DMS 273 (cell line): Measurements from ENCODE around the gene FAM184B.

ENCODE experiments used
- DNase-seq: peaks from one replicate; lab custom pipeline; 2025; ENCODE audit not compliant: unreplicated experiment; lab: John Stamatoyannopoulos, UW

Gene FAM184B

DNA sequence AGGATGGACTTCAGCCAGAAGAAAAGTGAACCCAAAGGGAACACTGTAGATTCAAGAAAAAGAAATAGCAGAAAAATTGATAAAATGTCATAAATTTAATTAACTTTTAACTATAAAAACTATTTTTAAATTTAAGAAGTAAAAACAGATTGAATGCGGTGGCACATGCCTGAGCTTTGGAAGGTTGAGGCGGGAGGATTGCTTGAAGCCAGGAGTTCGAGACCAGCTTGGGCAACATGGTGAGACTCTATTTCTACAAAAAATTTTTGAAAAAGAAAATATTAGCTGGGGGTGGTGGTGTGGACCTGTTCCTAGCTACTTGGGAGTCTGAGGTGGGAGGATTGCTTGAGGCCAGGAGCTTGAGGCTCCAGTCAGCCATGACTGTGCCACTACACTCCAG lies 3.0 kb downstream of the FAM184B start:
- no peak for DNase-seq

DNA sequence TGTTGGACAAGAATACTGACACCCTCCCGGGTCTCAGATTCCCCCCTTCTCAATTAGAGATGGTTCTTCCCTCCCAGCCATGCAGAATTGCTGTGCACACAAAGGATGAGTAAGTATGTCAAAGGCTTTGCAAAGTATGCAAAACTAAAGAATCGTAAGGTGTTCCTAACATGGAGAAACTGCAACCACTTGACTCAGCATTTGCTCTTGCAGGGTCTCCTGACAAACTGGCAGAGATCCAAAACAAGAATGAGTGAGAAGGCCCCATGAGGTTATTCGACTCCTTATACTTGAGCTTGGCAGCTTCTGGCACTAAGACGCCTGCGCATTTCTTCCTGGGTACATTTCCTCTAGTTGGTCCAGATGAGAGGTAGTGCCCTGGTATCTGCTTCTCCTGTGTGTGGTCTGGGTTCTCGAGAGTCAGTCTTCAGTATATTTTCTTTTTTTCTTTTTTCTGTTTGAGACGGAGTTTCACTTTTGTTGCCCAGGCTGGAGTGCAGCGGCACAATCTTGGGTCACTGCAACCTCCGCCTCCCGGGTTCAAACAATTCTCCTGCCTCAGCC lies 8.2 kb downstream of the FAM184B start:
- DNase-seq: peak; percentile 36

DNA sequence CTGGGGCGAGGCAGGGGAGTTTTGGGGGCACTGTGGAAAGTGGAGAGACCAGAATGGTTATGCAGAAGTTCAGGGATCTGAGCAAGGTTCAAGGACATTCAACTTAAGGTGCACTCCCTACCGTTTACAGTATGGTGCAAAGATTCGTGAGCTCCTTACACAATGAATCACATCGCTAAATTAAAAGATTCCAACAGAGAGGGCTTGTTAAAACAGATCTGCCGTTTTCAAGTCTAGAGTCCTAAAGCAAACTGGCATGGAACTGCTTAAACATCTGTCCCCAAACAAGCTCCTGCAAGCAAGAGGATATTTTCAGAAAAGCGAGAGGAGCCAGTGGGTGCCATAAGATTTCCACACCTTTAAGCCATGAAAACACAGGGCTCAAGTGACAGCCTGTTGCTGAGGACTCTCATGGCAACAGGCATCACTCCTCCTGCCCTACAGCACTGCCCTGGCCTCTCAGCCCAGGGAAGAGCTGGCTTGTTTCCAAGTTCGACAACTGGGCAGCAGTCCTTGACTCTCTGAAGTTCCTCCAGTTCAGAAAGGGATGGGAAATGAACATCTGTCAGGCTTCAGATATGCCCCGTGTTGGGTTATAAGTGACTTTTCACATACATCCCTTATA lies 10.0 kb downstream of the FAM184B start:
- DNase-seq: peak; percentile 93

DNA sequence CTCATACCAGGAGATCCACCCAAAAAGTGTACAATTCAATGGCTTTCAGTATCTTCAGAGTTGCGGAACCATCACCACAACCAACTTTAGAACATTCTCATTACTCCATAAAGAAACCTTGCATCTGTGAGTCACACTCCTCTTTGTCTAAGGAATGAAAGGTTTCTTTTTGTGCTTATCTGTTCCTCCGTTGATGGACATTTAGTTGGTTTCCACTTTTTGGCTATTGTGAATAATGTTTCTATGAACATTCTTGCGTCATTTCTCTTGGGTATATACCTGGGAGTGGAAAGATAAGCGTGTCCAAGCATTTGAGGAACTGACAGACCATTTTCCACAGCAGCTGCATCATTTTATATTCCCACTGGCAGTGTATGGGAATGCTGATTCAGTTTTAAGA lies 10.6 kb downstream of the FAM184B start:
- DNase-seq: no peak

DNA sequence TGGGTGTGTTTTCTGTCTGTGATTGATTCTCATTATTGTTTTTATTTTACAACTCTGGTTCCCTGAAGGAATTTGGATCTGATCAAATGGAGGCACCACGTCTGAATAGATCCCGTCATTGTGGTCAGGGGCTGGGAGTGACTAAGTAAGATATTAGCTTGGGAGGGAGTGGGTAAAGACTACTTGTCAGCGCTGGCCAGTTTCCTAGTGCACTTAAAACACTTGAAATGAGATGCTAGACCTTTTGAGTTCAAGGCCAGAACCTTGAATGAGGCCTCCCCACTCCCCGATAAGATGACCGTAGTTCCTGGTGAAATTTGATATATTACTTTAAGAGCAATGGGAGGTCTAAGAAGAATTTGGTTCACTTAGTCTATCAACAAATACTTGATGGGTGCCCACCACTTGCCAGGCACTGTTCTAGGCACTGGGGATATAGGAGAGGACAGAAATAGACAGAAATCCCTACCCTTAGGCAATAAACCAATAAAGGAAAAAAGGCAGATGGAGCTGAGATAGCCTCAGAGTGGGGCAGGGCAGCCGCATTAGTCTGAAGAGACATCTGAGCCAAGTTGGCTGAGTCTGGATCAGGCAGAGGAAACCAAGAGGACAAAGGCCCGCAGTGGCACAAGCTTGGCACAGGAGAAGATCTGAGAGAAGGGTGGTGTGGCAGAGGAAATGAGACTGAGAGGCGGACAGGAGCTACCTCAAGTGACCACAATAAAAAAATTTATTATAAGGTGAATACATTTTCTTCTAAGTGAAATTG lies 11.8 kb downstream of the FAM184B start:
- DNase-seq: peak; percentile 14

DNA sequence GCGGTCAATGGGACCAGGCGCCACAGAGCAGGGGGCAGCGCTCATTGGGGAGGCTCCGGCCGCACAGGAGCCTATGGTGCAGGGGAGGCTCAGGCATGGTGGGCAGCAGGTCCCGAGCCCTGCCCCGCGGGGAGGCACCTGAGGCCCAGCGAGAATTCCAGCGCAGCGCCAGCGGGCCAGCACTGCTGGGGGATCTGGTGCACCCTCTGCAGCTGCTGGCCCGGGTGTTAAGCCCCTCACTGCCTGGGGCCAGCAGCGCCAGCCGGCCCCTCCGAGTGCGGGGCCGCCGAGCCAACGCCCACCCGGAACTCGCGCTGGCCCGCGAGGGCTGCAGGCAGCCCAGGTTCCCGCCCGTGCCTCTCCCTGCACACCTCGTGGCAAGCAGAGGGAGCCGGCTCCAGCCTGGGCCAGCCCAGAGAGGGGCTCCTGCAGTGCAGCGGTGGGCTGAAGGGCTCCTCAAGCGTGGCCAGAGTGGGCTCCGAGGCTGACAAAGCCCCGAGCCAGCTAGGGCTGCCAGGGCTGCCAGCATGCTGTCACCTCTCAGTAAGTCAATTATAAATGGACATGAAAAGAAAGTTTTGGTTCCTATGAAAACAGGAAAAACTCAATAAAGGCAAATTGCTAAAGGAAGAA lies 14.5 kb downstream of the FAM184B start:
- no peak for DNase-seq

DNA sequence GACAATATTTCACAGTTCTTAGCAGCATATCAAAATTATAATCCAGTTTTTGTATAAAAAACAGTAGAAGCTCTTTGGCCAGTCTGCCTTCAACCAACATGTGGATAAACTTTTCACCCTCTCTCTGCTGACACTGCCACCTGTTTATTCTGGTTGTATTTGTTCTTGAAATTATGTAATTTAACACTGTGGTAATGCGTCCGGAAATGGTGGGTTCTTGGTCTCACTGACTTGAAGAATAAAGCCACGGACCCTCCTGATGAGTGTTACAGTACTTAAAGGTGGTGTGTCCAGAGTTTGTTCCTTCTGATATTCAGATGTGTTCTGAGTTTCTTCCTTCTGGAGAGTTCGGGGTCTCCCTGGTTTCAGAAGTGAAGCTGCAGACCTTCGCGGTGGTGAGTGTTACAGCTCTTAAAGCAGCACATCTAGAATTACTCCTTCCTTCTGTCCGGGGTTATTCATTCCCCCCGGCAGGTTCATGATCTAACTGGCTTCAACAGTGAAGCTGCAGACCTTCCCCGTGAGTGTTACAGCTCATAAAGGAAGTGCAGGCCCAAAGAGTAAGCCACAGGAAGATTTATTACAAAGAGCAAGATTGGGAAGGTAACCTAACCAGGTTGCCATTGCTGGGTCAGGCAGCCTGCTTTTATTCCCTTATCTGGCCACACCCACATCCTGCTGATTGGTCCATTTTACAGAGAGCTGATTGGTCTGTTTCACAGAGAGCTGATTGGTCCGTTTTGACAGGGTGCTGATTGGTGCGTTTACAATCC lies 15.7 kb downstream of the FAM184B start:
- DNase-seq: no peak

DNA sequence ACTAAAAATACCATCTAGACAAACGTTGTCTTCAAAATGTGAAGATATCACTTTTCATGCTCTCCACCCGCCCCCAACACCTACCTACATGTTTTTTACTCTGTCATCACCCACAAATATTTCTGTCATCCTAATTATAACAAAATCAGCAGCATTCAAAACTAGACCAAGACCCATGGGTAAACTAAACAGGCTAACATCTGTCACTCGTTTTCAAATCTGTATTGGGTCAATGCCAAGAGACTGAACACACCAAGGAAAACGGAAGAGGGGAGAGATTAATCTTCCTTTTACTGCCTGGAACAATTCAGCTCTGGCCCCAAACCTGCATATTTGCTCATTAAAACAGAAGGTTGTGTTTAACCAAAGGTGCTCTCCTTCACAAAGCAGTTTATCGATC lies 17.5 kb downstream of the FAM184B start:
- DNase-seq: peak; percentile 84

DNA sequence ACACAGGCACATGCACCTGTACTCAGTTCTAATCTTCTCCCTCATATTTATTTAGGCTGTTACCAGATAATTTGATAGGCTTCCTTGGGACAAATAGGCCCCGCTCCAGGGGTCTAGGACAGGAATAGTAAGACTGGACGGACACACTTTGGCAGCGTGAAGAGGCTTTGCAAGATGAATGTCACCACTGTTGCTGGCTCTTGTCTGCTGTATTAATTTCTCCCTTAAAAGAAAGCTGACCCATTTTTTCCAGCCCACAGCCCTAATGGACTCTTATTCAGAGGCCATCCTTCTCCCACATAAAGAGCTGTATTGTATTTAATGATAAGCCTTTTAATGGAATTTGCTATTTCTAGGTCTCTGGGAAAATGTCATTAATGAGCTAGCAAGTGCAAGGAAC lies 18.0 kb downstream of the FAM184B start:
- peak; percentile 29 for DNase-seq

DNA sequence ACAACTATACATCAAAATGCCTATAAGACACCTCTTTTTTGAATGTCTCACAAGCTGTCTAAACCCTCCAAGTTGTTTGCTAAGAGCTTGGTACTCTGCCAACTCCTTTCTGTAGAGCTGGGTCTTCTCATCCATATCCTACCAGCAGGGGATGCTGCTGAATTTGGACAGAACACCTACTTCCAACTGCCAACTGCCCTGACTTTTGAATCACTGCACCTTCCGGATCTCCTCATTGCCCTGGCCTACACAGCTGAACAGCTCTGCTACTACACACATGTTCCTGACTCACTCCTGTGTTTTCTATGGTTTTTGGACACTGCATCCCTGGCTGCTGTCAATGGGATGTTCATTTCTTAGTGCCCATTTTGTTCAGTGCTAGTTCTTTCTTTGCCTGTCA lies 18.7 kb downstream of the FAM184B start:
- DNase-seq: peak; percentile 73

DNA sequence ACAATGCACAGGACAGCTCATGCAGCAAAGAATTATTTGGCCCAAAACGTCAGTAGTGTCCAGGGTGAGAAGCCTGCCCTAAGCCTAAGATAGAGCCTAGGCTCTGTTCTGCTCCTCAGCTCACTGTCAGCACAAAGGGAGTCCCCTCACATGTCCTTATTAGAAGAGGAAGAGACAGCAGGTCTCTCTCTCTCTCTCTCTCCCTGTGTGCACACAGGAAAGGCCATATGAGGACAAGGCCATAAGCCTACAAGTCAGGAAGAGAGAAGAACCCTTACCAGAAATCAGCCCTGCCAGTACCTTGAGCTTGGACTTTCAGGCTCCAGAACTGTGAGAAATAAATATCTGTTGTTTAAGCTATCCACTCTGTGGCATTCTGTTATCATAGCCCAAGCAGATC lies 20.4 kb downstream of the FAM184B start:
- peak; percentile 20 for DNase-seq

DNA sequence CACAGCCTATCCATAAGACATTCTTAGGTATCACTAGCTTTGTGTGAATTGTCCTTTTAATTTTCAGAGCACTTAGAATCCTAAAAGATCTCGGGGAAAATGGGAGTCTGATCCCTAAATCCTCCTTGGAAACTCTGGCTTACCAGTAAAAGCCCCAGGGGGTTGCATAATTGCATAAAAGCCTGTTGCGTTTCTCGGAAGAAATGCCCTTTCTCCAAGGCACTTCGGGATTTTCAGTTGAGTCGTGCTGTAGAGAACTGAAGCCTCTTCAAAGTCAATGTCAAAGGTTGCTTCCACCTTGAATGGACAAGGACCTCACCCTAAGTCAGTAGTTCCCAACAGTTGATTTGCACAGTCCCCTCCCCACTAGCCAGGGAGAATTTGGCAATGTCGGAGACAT lies 20.8 kb downstream of the FAM184B start:
- DNase-seq: no peak

DNA sequence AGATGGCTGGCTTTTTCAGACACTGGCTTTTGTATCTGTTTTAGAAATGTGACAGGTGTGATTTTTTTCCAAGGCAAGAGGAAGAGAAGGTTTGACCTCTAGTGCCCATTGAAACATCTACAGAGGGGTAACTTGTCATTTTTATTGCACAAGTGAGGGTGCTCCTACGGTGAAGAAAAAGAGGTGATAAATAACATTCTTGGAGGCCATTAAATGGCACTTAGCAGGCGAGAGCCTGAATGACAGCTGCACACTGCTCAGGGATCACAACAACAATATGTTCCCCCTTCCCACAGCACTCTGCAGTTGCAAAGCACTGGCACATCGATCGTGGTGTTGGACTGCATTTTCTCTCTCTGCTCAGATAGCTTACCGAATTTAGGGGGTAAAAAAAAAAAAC lies 22.9 kb downstream of the FAM184B start:
- peak; percentile 43 for DNase-seq

DNA sequence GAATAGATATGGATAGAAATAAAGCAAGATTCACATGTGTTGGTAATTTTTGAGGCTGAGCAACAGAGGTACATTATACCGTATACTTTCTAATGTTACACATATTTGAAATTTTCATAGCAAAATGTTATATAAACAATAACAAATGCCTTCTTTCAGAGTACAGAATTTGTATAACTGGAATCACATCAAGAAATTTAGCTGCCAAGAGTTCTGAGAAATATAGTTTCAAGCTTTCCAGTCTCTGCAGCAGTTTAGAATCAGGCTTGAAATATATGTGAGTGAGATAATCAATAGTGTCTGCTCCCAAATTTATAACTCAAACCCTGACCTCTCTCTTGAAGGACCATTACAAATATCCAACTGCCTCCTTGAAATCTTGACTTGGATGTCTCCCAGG lies 23.8 kb downstream of the FAM184B start:
- no peak for DNase-seq

DNA sequence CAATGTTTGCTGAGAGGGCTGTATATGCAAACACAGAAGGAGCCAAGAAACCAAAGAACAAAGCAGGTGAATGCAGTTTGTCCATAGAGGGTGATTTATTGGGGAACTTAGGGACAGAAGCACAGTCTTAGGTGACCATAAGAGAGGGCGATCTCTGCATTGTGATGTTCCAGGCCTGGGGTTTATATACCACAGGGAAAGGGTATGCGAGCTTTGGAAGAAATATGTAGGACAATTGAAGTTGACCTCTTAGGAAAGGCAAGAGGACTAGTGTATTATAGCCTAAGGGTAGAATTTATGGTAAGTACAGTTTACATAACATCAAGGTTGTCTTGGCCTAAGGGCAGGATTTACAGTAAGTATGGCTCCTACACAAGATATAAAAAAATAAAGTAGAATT lies 27.8 kb downstream of the FAM184B start:
- no peak for DNase-seq

DNA sequence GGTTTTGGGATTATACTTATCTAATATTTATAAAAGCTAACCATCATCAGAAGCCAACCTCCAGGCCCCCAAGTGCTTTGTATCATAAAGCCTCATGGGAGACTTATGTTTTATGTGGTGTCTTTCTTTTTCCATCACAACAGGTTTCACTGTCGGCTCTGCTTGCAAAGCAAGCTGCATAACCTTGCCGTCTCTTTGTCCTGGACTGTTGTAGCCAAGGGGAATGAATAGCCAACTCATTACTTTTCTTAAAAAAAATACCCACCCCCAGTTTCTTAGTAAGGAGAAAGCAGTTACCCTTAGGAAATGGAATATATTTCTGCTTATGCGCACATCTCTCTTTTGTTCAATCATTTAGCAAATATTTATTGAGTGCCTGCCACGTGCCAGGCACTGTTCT lies 40.7 kb downstream of the FAM184B start:
- peak; percentile 8 for DNase-seq

DNA sequence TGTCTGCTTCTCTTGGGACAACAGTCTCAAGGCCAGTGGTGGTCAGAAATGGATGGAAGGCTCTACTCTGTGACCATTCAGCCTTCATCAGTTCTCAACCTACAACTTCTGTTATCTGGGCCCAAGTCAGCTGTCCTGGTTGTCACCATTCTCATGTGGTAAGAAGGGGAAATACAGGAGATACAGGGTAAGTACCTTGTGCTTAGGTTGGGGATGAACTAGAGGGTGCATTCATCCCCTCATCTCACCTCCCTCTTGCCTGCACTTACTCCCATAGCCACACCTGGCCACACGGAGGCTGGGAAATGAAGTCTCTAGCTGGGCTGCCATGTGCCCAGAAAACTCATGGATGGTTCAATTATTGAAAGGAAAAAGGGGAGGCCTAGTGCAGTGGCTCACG lies 44.9 kb downstream of the FAM184B start:
- DNase-seq: no peak

DNA sequence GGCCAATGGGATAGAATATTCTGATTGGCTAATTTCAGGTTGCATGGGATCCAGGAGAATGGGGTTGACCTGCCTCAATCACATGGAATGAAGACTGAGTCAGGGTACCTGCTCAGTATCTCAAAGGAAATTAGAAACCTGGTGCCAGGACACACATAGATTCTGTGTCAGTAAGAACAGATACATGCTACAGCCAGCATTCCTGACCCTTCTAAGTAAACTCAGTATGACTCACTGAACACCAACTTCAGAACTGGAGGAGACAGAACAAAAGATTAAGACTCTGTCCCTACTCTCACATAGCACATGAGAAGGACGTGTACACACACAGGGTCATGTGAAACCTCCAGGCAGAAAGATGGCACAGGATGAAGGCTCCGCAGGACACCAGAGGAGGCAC lies 54.5 kb downstream of the FAM184B start:
- no peak for DNase-seq

DNA sequence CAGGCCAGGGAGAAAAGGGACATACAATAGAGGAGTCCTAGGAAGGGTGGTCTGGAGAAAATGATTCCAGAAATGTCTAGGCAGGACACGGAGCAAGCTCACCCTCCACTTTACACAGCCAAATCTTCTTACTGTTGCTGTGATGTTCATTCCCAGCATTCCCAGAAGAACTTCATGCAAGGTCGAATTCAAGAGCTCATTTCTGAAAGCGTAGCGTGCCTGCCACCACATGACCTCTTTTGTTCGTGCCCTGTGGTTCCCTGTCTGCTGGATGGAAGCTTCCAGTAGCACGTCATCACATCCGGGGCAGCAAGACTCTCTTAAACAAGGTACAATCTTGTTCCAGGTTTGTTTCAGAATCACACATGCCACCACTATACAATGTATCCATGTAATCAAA lies 57.8 kb downstream of the FAM184B start:
- no peak for DNase-seq

DNA sequence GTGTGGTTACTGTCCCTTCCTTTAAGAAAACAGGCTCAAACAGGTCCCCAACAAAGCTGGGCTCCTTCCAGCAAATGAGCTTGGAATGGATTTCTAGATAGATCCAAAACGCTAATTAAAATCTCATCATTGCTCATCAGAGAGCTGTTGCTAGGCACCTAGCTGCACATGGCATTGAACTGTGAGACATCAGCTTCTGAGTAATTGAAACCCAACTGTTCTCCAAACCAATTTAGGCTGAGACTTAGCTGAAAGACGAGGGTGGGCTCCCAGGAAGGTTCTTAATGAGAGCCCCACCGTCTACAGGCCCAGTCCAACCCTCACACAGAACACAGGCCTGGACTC lies 59.1 kb downstream of the FAM184B start:
- DNase-seq: no peak
